ENCODE measurements around the gene HSD3B7.

Gene HSD3B7

DNA sequence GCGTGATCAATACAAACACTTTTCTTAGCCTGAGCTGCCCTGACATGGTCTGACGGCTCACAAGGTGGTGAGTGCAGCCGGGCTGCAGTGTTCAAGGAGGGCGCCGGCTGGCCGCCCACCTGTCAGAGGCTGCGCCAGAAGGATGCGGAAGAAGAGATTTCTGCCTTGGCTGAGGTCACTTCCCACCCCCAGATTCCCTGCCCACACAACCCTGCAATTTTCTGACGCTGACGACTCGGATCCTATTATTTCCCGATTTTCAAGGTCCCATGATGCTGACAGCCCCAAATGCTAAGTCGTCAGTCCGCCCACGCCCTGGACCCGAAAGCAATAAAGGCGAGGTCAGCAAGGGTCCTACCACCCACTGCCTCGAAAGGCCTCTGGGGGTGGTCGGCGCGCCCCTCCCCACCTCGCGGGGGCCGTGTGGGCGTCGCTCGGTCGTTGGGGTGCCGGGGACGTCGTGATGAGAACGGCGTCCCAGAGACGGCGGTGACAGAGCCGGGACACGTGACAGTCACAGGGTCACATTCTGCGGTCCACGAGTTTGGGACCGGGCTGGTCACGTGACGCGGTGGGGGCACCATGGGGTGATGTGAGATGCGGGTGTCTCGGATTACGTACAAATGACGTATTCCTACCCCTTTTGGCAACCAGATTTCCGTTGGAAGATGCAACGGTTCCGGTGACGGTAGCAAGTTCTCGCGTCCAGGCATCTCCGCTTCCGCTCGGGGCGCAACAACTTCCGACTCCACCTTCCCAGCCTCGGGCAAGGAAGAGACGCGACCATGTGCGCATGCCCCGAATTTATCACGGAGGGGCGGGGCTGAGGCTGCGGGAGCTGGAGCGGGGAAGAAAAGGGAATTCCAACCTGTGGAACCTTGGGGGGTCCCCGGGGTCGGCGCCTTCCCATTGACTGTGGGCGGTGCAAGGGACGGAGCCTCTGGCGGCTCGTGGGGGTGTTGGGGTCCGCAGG is 48.0 kb downstream of the HSD3B7 start, which contains the start of gene STX4 (continued):
- TF ChIP-seq, protein P1, sequence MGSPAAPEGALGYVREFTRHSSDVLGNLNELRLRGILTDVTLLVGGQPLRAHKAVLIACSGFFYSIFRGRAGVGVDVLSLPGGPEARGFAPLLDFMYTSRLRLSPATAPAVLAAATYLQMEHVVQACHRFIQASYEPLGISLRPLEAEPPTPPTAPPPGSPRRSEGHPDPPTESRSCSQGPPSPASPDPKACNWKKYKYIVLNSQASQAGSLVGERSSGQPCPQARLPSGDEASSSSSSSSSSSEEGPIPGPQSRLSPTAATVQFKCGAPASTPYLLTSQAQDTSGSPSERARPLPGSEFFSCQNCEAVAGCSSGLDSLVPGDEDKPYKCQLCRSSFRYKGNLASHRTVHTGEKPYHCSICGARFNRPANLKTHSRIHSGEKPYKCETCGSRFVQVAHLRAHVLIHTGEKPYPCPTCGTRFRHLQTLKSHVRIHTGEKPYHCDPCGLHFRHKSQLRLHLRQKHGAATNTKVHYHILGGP (tag by site-specific recombination; IDR thresholded peaks at IDR 0.05) = 0 out of 2 replicates have a peak, but pooled peaks have one; percentile 6
- TF ChIP-seq ZBTB20 (tag by site-specific recombination; IDR thresholded peaks at IDR 0.05) (peak; percentile 80), ZNF600 (tag by site-specific recombination; IDR thresholded peaks at IDR 0.05) (peak; percentile 38; the same call in 1 of the 2 replicates), ZNF426 (tag by site-specific recombination; IDR thresholded peaks at IDR 0.05) (no peak), ZNF558 (tag by site-specific recombination; IDR thresholded peaks at IDR 0.05) (peak; percentile 28; the same call in 1 of the 2 replicates), ZNF514 (tag by site-specific recombination; IDR thresholded peaks at IDR 0.05) (no peak), REPIN1 (tag by site-specific recombination; IDR thresholded peaks at IDR 0.05; ENCODE audit: low read depth) (peak; percentile 54; the same call in 1 of the 2 replicates), ZBTB7A (tag by site-specific recombination; IDR thresholded peaks at IDR 0.05; ENCODE audit: low read depth) (peak; percentile 89; the same call in 1 of the 2 replicates), SP7 (tag by site-specific recombination; IDR thresholded peaks at IDR 0.05) (peak; percentile 98), KLF7 (tag by site-specific recombination; IDR thresholded peaks at IDR 0.05; ENCODE audit: borderline replicate concordance) (peak; percentile 75; the same call in 1 of the 2 replicates), ZBTB8A (tag by site-specific recombination; IDR thresholded peaks at IDR 0.05) (peak; percentile 92), IKZF3 (tag by site-specific recombination; IDR thresholded peaks at IDR 0.05) (peak; percentile 57; the same call in 1 of the 2 replicates), GLIS2 (tag by site-specific recombination; IDR thresholded peaks at IDR 0.05) (peak; percentile 98), SP2 (tag by site-specific recombination; IDR thresholded peaks at IDR 0.05) (peak; percentile 89), ZNF24 (tag by site-specific recombination; IDR thresholded peaks at IDR 0.05) (peak; percentile 98), YY2 (tag by site-specific recombination; IDR thresholded peaks at IDR 0.05) (peak; percentile 38; the same call in 1 of the 2 replicates), KLF8 (tag by site-specific recombination; IDR thresholded peaks at IDR 0.05) (peak; percentile 90), ZNF146 (tag by site-specific recombination; IDR thresholded peaks at IDR 0.05) (peak; percentile 39; the same call in 1 of the 2 replicates), ZNF76 (tag by site-specific recombination; IDR thresholded peaks at IDR 0.05; ENCODE audit: borderline replicate concordance, low read depth) (peak; percentile 89), ZNF830 (tag by site-specific recombination; IDR thresholded peaks at IDR 0.05; ENCODE audit: low read depth) (no peak), GLI4 (tag by site-specific recombination; IDR thresholded peaks at IDR 0.05) (no peak), ZNF394 (tag by site-specific recombination; IDR thresholded peaks at IDR 0.05; ENCODE audit: borderline replicate concordance) (peak; percentile 72; the same call in 1 of the 2 replicates), ZNF133 (tag by site-specific recombination; IDR thresholded peaks at IDR 0.05) (0 out of 2 replicates have a peak, but pooled peaks have one; percentile 36), ZNF629 (tag by site-specific recombination; IDR thresholded peaks at IDR 0.05) (peak; percentile 100)
- TF ChIP-seq, protein P2, sequence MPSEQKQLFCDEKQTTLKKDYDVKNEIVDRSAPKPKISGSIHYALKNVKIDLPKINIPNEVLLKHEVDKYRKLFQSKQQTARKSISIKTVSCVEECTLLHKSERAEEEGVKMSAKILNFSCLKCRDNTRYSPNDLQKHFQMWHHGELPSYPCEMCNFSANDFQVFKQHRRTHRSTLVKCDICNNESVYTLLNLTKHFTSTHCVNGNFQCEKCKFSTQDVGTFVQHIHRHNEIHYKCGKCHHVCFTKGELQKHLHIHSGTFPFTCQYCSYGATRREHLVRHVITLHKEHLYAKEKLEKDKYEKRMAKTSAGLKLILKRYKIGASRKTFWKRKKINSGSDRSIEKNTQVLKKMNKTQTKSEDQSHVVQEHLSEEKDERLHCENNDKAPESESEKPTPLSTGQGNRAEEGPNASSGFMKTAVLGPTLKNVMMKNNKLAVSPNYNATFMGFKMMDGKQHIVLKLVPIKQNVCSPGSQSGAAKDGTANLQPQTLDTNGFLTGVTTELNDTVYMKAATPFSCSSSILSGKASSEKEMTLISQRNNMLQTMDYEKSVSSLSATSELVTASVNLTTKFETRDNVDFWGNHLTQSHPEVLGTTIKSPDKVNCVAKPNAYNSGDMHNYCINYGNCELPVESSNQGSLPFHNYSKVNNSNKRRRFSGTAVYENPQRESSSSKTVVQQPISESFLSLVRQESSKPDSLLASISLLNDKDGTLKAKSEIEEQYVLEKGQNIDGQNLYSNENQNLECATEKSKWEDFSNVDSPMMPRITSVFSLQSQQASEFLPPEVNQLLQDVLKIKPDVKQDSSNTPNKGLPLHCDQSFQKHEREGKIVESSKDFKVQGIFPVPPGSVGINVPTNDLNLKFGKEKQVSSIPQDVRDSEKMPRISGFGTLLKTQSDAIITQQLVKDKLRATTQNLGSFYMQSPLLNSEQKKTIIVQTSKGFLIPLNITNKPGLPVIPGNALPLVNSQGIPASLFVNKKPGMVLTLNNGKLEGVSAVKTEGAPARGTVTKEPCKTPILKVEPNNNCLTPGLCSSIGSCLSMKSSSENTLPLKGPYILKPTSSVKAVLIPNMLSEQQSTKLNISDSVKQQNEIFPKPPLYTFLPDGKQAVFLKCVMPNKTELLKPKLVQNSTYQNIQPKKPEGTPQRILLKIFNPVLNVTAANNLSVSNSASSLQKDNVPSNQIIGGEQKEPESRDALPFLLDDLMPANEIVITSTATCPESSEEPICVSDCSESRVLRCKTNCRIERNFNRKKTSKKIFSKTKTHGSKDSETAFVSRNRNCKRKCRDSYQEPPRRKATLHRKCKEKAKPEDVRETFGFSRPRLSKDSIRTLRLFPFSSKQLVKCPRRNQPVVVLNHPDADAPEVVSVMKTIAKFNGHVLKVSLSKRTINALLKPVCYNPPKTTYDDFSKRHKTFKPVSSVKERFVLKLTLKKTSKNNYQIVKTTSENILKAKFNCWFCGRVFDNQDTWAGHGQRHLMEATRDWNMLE (tag by site-specific recombination; conservative IDR thresholded peaks at IDR 0.05; ENCODE audit: low read depth) = peak; percentile 89
- TF ChIP-seq, protein P3, sequence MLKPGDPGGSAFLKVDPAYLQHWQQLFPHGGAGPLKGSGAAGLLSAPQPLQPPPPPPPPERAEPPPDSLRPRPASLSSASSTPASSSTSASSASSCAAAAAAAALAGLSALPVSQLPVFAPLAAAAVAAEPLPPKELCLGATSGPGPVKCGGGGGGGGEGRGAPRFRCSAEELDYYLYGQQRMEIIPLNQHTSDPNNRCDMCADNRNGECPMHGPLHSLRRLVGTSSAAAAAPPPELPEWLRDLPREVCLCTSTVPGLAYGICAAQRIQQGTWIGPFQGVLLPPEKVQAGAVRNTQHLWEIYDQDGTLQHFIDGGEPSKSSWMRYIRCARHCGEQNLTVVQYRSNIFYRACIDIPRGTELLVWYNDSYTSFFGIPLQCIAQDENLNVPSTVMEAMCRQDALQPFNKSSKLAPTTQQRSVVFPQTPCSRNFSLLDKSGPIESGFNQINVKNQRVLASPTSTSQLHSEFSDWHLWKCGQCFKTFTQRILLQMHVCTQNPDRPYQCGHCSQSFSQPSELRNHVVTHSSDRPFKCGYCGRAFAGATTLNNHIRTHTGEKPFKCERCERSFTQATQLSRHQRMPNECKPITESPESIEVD (tag by site-specific recombination; IDR thresholded peaks at IDR 0.05) = no peak
- TF ChIP-seq, protein P4, sequence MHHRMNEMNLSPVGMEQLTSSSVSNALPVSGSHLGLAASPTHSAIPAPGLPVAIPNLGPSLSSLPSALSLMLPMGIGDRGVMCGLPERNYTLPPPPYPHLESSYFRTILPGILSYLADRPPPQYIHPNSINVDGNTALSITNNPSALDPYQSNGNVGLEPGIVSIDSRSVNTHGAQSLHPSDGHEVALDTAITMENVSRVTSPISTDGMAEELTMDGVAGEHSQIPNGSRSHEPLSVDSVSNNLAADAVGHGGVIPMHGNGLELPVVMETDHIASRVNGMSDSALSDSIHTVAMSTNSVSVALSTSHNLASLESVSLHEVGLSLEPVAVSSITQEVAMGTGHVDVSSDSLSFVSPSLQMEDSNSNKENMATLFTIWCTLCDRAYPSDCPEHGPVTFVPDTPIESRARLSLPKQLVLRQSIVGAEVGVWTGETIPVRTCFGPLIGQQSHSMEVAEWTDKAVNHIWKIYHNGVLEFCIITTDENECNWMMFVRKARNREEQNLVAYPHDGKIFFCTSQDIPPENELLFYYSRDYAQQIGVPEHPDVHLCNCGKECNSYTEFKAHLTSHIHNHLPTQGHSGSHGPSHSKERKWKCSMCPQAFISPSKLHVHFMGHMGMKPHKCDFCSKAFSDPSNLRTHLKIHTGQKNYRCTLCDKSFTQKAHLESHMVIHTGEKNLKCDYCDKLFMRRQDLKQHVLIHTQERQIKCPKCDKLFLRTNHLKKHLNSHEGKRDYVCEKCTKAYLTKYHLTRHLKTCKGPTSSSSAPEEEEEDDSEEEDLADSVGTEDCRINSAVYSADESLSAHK (tag by site-specific recombination; IDR thresholded peaks at IDR 0.05) = peak; percentile 72; the same call in 1 of the 2 replicates
